HG03558 (cell line): ENCODE data around the gene SUPV3L1.
A peak's percentile ranks its signal among the peaks of the same experiment; 100 is the strongest.
"Not testable (repeated sequence)": the region's sequence is repeated elsewhere in the genome, so short reads cannot be mapped to it uniquely, and the experiment has no call there.

Experiments used
- ATAC-seq: cut with Tn5 transposase; IDR thresholded peaks from one replicate; pipeline ENCODE4 v1.9.1; 2021; ENCODE audit warnings: moderate number of reproducible peaks; ENCODE audit not compliant: unreplicated experiment; ENCODE audit errors: extremely low read depth

The SUPV3L1 gene

GRCh38 chr10:69179743-69180524, at the start of gene SUPV3L1:
Gene SUPV3L1, plus strand, starts transcription at chr10:69180234. Its CDS starts 58 bp downstream, at chr10:69180292.
- peak; percentile 52 for ATAC-seq

GRCh38 chr10:69130251-69130650, 49.8 kb upstream of the SUPV3L1 start:
- no peak for ATAC-seq

GRCh38 chr10:69139961-69140360, 40.1 kb upstream of the SUPV3L1 start:
- no peak for ATAC-seq

GRCh38 chr10:69141304-69141703, 38.7 kb upstream of the SUPV3L1 start:
- no peak for ATAC-seq

GRCh38 chr10:69142074-69142473, 38.0 kb upstream of the SUPV3L1 start:
- ATAC-seq, result not testable (repeated sequence)

- ATAC-seq, result no peak
These were observed 37.1 kb upstream of the SUPV3L1 start for GRCh38 chr10:69142983-69143382.

- ATAC-seq, result no peak
These were observed 34.7 kb upstream of the SUPV3L1 start for GRCh38 chr10:69145329-69145728.

- no peak for ATAC-seq
These were observed 34.2 kb upstream of the SUPV3L1 start for GRCh38 chr10:69145864-69146263.

GRCh38 chr10:69146759-69147158, 33.3 kb upstream of the SUPV3L1 start:
- ATAC-seq, result no peak

- ATAC-seq, result no peak
These were observed 28.1 kb upstream of the SUPV3L1 start for GRCh38 chr10:69151984-69152383.

- ATAC-seq, result no peak
These were observed 26.8 kb upstream of the SUPV3L1 start for GRCh38 chr10:69153227-69153626.

- ATAC-seq, result no peak
These were observed 19.2 kb upstream of the SUPV3L1 start for GRCh38 chr10:69160809-69161241.

GRCh38 chr10:69168493-69168892, 11.5 kb upstream of the SUPV3L1 start:
- ATAC-seq, result no peak

- ATAC-seq, result no peak
These were observed 7.6 kb upstream of the SUPV3L1 start for GRCh38 chr10:69172241-69172982.

- ATAC-seq, result not testable (repeated sequence)
These were observed 4.7 kb upstream of the SUPV3L1 start for GRCh38 chr10:69175326-69175725.

GRCh38 chr10:69176823-69177222, 3.2 kb upstream of the SUPV3L1 start:
- ATAC-seq, result no peak

- peak; percentile 16 for ATAC-seq
These were observed 818 bp upstream of the SUPV3L1 start for GRCh38 chr10:69179089-69179742.

- no peak for ATAC-seq
These were observed 631 bp downstream of the SUPV3L1 start for GRCh38 chr10:69180525-69181204.

- ATAC-seq, result no peak
These were observed 1.4 kb downstream of the SUPV3L1 start for GRCh38 chr10:69181433-69181832.

- no peak for ATAC-seq
These were observed 2.0 kb downstream of the SUPV3L1 start for GRCh38 chr10:69182005-69182404.
